H1 (cell line): ENCODE measurements around the gene SP7. TPM values are rescaled to one million over a fixed set of nuclear protein-coding genes. Genes with fewer than 3 reads are reported as not detected.

Source experiments
- CTCF ChIA-PET: fragments of 300-600 bp; sonication (Branson Sonifier 250); formaldehyde crosslinking; loops from one replicate; lab custom pipeline; 2021; ENCODE audit not compliant: partially characterized antibody; lab: Charles Lee
- POLR2A ChIA-PET: fragments of 300-600 bp; sonication (Branson Sonifier 250); formaldehyde crosslinking; loops from one replicate; lab custom pipeline; 2021; ENCODE audit warnings: inconsistent platforms; ENCODE audit not compliant: partially characterized antibody; lab: Charles Lee
- DNase-seq, 2 experiments: peaks; one replicate each; pipeline versions ENCODE4 v3.0.0 to v3.0.0-alpha.2; 2010 to 2022; ENCODE audit warnings: low spot score in 2 of 2, low read depth in 1 of 2, mixed read lengths in 1 of 2
- FAIRE-seq: peaks from 2 replicates; lab custom pipeline; 2011; peaks lifted over from hg19 to GRCh38; lab: Jason Lieb, UNC
- H2AFZ ChIP-seq: 2 replicates; pipeline ENCODE4 v1.8.1; 2012; ENCODE audit warnings: low read length, inconsistent platforms
- H2AK5ac ChIP-seq: 2 replicates; pipeline ENCODE4 v1.6.1; 2013; ENCODE audit warnings: low read depth, low read length
- H2BK120ac ChIP-seq: replicated peaks from 2 replicates; pipeline ENCODE3; 2013; ENCODE audit warnings: low read depth, low read length, inconsistent platforms
- H2BK12ac ChIP-seq: 2 replicates; pipeline ENCODE4 v1.6.1; 2013; ENCODE audit warnings: low read depth, low read length
- H2BK15ac ChIP-seq: 2 replicates; pipeline ENCODE4 v1.6.1; 2013; ENCODE audit warnings: low read length
- H2BK20ac ChIP-seq: 2 replicates; pipeline ENCODE4 v1.6.1; 2013; ENCODE audit warnings: low read length
- H2BK5ac ChIP-seq: 2 replicates; pipeline ENCODE4 v1.6.1; 2013; ENCODE audit warnings: low read depth, low read length
- H3K14ac ChIP-seq: 2 replicates; pipeline ENCODE4 v1.6.1; 2013; ENCODE audit warnings: inconsistent platforms; ENCODE audit not compliant: insufficient read length
- H3K18ac ChIP-seq: 2 replicates; pipeline ENCODE4 v1.6.1; 2013; ENCODE audit warnings: low read length; ENCODE audit errors: extremely low read depth
- H3K23ac ChIP-seq: 2 replicates; pipeline ENCODE4 v1.6.1; 2013; ENCODE audit warnings: inconsistent platforms; ENCODE audit not compliant: insufficient read length
- H3K23me2 ChIP-seq: 2 replicates; pipeline ENCODE4 v1.6.1; 2013; ENCODE audit warnings: low read depth, low read length
- H3K27ac ChIP-seq: 2 replicates; pipeline ENCODE4 v1.6.1; 2011; ENCODE audit warnings: low read depth, low read length, inconsistent platforms
- H3K27me3 ChIP-seq, 4 experiments: replicated peaks in 1 of 4; 1 replicate in 1 of 4; 2 replicates in 3 of 4; pipeline versions ENCODE4 v1.6.1 to v1.8.1; 2011 to 2013; ENCODE audit warnings: low read length in 3 of 4, mild to moderate bottlenecking in 3 of 4, inconsistent platforms in 2 of 4, mixed read lengths in 2 of 4, moderate library complexity in 1 of 4; ENCODE audit not compliant: control insufficient read depth in 3 of 4, insufficient read depth in 3 of 4; ENCODE audit errors: extremely low read depth in 1 of 4
- H3K36me3 ChIP-seq, 4 experiments: 2 replicates each; pipeline versions ENCODE4 v1.6.1 to v1.8.1; 2011 to 2013; ENCODE audit warnings: mild to moderate bottlenecking in 4 of 4, low read length in 3 of 4, moderate library complexity in 2 of 4, control low read depth in 1 of 4, inconsistent platforms in 1 of 4; ENCODE audit not compliant: insufficient read depth in 4 of 4, control insufficient read depth in 2 of 4
- H3K4ac ChIP-seq: replicated peaks from 2 replicates; pipeline ENCODE3; 2013; ENCODE audit warnings: low read length, low read depth, mixed read lengths, inconsistent platforms; ENCODE audit not compliant: insufficient read length
- H3K4me1 ChIP-seq, 4 experiments: replicated peaks in 1 of 4; 1 replicate in 1 of 4; 2 replicates in 3 of 4; pipeline versions ENCODE4 v1.6.1 to v1.8.1; 2011 to 2013; ENCODE audit warnings: low read length in 3 of 4, inconsistent platforms in 2 of 4, mixed read lengths in 1 of 4; ENCODE audit not compliant: insufficient read depth in 4 of 4, control insufficient read depth in 3 of 4
- H3K4me2 ChIP-seq, 2 experiments: 2 replicates each; pipeline versions ENCODE4 v1.6.1 to v1.8.1; 2011 to 2013; ENCODE audit warnings: low read depth in 2 of 2, low read length in 2 of 2, control low read depth in 1 of 2, inconsistent platforms in 1 of 2, mild to moderate bottlenecking in 1 of 2; ENCODE audit not compliant: insufficient read depth in 1 of 2
- H3K4me3 ChIP-seq, 4 experiments: fragments of 200-600, 300-600 bp in 1 of 4; sonication (generic), shearing (Covaris generic), sonication (Bioruptor Twin) in 1 of 4; 2 replicates each; pipeline versions ENCODE4 v1.5.1 to v1.8.1; 2011 to 2016; ENCODE audit warnings: low read length in 4 of 4, low read depth in 3 of 4, control low read depth in 2 of 4, inconsistent platforms in 2 of 4, mild to moderate bottlenecking in 2 of 4, mixed read lengths in 1 of 4, moderate library complexity in 1 of 4; ENCODE audit not compliant: insufficient read depth in 2 of 4; ENCODE audit errors: extremely low read depth in 1 of 4
- H3K56ac ChIP-seq: replicated peaks from 2 replicates; pipeline ENCODE3; 2013; ENCODE audit warnings: low read depth, mild to moderate bottlenecking, mixed read lengths, low read length, inconsistent platforms; ENCODE audit not compliant: insufficient read length
- H3K79me1 ChIP-seq: 2 replicates; pipeline ENCODE4 v1.6.1; 2013; ENCODE audit warnings: low read depth, low read length, control low read depth
- H3K79me2 ChIP-seq, 2 experiments: 2 replicates each; pipeline versions ENCODE4 v1.6.1 to v1.8.1; 2012 to 2013; ENCODE audit warnings: low read length in 2 of 2, mild to moderate bottlenecking in 2 of 2, inconsistent platforms in 1 of 2; ENCODE audit not compliant: insufficient read depth in 2 of 2, control insufficient read depth in 1 of 2
- H3K9ac ChIP-seq, 4 experiments: replicated peaks in 1 of 4; 1 replicate in 1 of 4; 2 replicates in 3 of 4; pipeline versions ENCODE4 v1.6.1 to v1.8.1; 2011 to 2013; ENCODE audit warnings: low read depth in 3 of 4, low read length in 3 of 4, control low read depth in 2 of 4, mild to moderate bottlenecking in 2 of 4, moderate library complexity in 2 of 4, inconsistent platforms in 1 of 4; ENCODE audit errors: extremely low read depth in 1 of 4
- H3K9me3 ChIP-seq, 2 experiments: 2 replicates each; pipeline versions ENCODE4 v1.6.1 to v1.8.1; 2012 to 2013; ENCODE audit warnings: mild to moderate bottlenecking in 2 of 2, moderate library complexity in 2 of 2, control low read depth in 1 of 2, inconsistent platforms in 1 of 2, low read depth in 1 of 2, low read length in 1 of 2, mixed read lengths in 1 of 2; ENCODE audit not compliant: insufficient read depth in 2 of 2
- H4K20me1 ChIP-seq, 2 experiments: replicated peaks in 1 of 2; 2 replicates each; pipeline versions ENCODE3 to v1.8.1; 2011 to 2013; ENCODE audit warnings: inconsistent platforms in 2 of 2, low read length in 2 of 2, mild to moderate bottlenecking in 1 of 2; ENCODE audit not compliant: insufficient read depth in 2 of 2, control insufficient read depth in 1 of 2
- H4K5ac ChIP-seq: 2 replicates; pipeline ENCODE4 v1.6.1; 2013; ENCODE audit warnings: low read length, low read depth, mixed read lengths, inconsistent platforms; ENCODE audit not compliant: insufficient read length
- H4K8ac ChIP-seq: 2 replicates; pipeline ENCODE4 v1.8.0; 2013; ENCODE audit warnings: mild to moderate bottlenecking, moderate library complexity, low read length, inconsistent platforms; ENCODE audit not compliant: insufficient read depth; ENCODE audit errors: extremely low read depth
- H4K91ac ChIP-seq: replicated peaks from 2 replicates; pipeline ENCODE3; 2013; ENCODE audit warnings: low read length, mixed read lengths, inconsistent platforms; ENCODE audit not compliant: insufficient read length
- ASH2L ChIP-seq: fragments of 200-600, 300-600 bp; sonication (generic); IDR thresholded peaks from one replicate; pipeline ENCODE4 v1.7.1; 2017; ENCODE audit warnings: low read length
- BACH1 ChIP-seq: IDR thresholded peaks from 2 replicates; pipeline ENCODE4 v1.6.1; 2012; ENCODE audit warnings: low read length, improper control_type of control experiment
- BCL11A ChIP-seq, 2 experiments: IDR thresholded peaks; one replicate each; pipeline ENCODE4 v1.6.1; 2011; ENCODE audit warnings: low read depth in 2 of 2, low read length in 2 of 2, mild to moderate bottlenecking in 2 of 2
- CREB1 ChIP-seq: IDR thresholded peaks from 2 replicates; pipeline ENCODE4 v1.6.1; 2012; ENCODE audit warnings: inconsistent platforms
- EGR1 ChIP-seq: IDR thresholded peaks from 2 replicates; pipeline ENCODE4 v1.6.1; 2011; ENCODE audit warnings: low read depth, low read length, borderline replicate concordance
- FOSL1 ChIP-seq: IDR thresholded peaks from 2 replicates; pipeline ENCODE4 v1.6.1; 2011; ENCODE audit warnings: mild to moderate bottlenecking, low read depth, low read length, moderate library complexity; ENCODE audit not compliant: insufficient read depth
- JUN ChIP-seq: IDR thresholded peaks from 2 replicates; pipeline ENCODE4 v1.6.1; 2011; ENCODE audit warnings: low read depth, mild to moderate bottlenecking, improper control_type of control experiment, low read length
- RFX5 ChIP-seq: IDR thresholded peaks from 2 replicates; pipeline ENCODE4 v1.6.1; 2011; ENCODE audit warnings: low read depth, low read length, improper control_type of control experiment, borderline replicate concordance
- RNF2 ChIP-seq: fragments of 200-900, 300-1000 bp; sonication (generic); IDR thresholded peaks from 2 replicates; pipeline ENCODE4 v1.7.1; 2016; ENCODE audit warnings: borderline replicate concordance, low read depth, mild to moderate bottlenecking, antibody characterized with exemption, low read length; ENCODE audit not compliant: poor library complexity, severe bottlenecking; ENCODE audit errors: missing control alignments
- RXRA ChIP-seq: IDR thresholded peaks from 2 replicates; pipeline ENCODE4 v1.6.1; 2011; ENCODE audit warnings: low read depth, mild to moderate bottlenecking, low read length, moderate library complexity; ENCODE audit not compliant: insufficient read depth
- SIN3A ChIP-seq, 2 experiments: IDR thresholded peaks in 1 of 2; conservative IDR thresholded peaks in 1 of 2; 2 replicates each; pipeline ENCODE4 v1.6.1; 2011 to 2012; ENCODE audit warnings: low read length in 2 of 2, improper control_type of control experiment in 1 of 2, low read depth in 1 of 2, mild to moderate bottlenecking in 1 of 2
- SIRT6 ChIP-seq: IDR thresholded peaks from one replicate; pipeline ENCODE4 v1.7.1; 2012; ENCODE audit warnings: low read length, inconsistent platforms
- SP1 ChIP-seq: IDR thresholded peaks from 2 replicates; pipeline ENCODE4 v1.6.1; 2011; ENCODE audit warnings: low read depth, low read length
- WGBS, 2 experiments: shearing (Covaris generic) in 1 of 2; methylation state at CpG; one replicate each; pipeline versions ENCODE4 v1.1.6 to v1.1.7; 2013 to 2015; ENCODE audit warnings: low lambda C conversion rate in 2 of 2, mixed read lengths in 2 of 2, inconsistent platforms in 1 of 2, low coverage in 1 of 2, missing lambda C conversion rate in 1 of 2; ENCODE audit not compliant: insufficient replicate concordance in 2 of 2, insufficient coverage in 1 of 2, insufficient read length in 1 of 2; ENCODE audit errors: extremely low coverage in 1 of 2, missing lambda C conversion rate in 1 of 2; 5-methylcytosine and 5-hydroxymethylcytosine counted together
- polyA plus RNA-seq, 7 experiments: library from polyadenylated mRNA; depleted of rRNA in 3 of 7; stranded (reverse) in 5 of 7; unstranded in 2 of 7; fragments of >200 nt in 5 of 7; fragments of 200-250 nt in 2 of 7; gene quantifications; 1 replicate in 5 of 7; 2 replicates in 1 of 7; 4 replicates in 1 of 7; pipeline versions ENCODE4 v1.2.1 to v1.2.3, GENCODE V29; 2011 to 2013; ENCODE audit warnings: missing spikeins in 2 of 7, mixed read lengths in 2 of 7
- total RNA-seq: library from RNA; stranded (reverse); fragmentation: NEBNext Ultra II Directional; extraction: Animal tissue kit (Norgen Biotek cat#: 25700); gene quantifications from 2 replicates; pipeline ENCODE4 v1.2.1, GENCODE V29; 2021
- TF ChIP-seq, protein P1 (sequence below): IDR thresholded peaks from 2 replicates; pipeline ENCODE4 v1.6.1; 2011; ENCODE audit warnings: low read length, improper control_type of control experiment

Gene SP7
- total and polyA plus RNA-seq, 2 of the 8 experiments (the other 6 are each of a cell fraction or from before 2014, with no cell fraction given): 0.12 to 0.13 TPM

DNA sequence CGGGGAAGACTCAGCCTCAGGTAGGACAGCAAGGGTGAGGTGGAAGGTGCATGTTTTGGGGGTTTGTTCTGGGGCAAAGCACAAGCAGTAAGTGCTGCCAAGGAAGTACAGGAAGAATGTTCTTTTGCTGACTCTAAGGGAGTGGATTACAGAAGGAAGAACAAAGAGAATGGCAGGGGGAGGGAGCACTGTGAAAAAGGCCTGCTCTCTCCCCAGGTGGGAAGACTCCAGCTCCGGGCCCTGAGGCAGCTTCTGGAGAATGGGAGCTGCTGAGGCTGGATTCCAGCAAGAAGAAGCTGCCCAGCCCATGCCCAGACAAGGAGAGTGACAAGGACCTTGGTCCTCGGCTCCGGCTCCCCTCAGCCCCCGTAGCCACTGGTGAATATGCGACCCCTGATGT is 47.8 kb downstream of the SP7 start:
- Histone ChIP-seq H3K56ac (no peak overlapping the region), H3K27me3 (no peaks in the 10 kb centered on the region), H3K18ac (no peak overlapping the region), H3K23me2 (no peaks in the 10 kb centered on the region), H4K8ac (no peak overlapping the region), H2BK20ac (no peak overlapping the region), H3K27ac (no peak overlapping the region), H2AFZ (no peak overlapping the region), H4K91ac (no peak overlapping the region), H4K5ac (no peak overlapping the region), H2AK5ac (no peak overlapping the region), H2BK12ac (no peak overlapping the region), H2BK5ac (no peak overlapping the region), H3K14ac (no peak overlapping the region), H3K79me2 (no peaks in the 10 kb centered on the region), H3K79me1 (no peaks in the 10 kb centered on the region), H3K4me3 (no peak overlapping the region), H3K4me2 (no peak overlapping the region), H3K4me1 (no peaks in the 10 kb centered on the region), H3K9me3 (no peaks in the 10 kb centered on the region), H4K20me1 (peaks cover 5% of the 10 kb centered on the region in 2 experiments), H3K4ac (no peak overlapping the region), H2BK15ac (no peak overlapping the region), H3K9ac (no peak overlapping the region), H2BK120ac (no peak overlapping the region), H3K36me3 (peaks cover 26 to 59% (median 53%) of the 10 kb centered on the region in 4 experiments), H3K23ac (no peak overlapping the region)
- DNase-seq: no peak
- ChIA-PET CTCF (interaction anchor here (0.6 to 28.3 kb wide), 25 partner anchors 8 to 234 kb away, joined by 3 to 573 read pairs (median 6); partner anchors contain the start of genes ESPL1 and ITGB7), POLR2A (interaction anchor here (0.6 to 2.4 kb wide), 6 partner anchors 10 to 187 kb away, joined by 3 to 10 read pairs (median 4); partner anchors contain the start of gene AAAS)
- no peak for FAIRE-seq
- WGBS, 2 experiments: 82% methylated on average over 6 of the region's 6 CpGs; no CpG with 5 or more reads in 1 of the 2 experiments
- TF ChIP-seq SIN3A (conservative IDR thresholded peaks at IDR 0.05 in 1 of 2, IDR thresholded peaks at IDR 0.05 in 1 of 2; ENCODE audit: low read depth in 1 of 2, low read length in 2 of 2) (no peak), JUN (no peak), SP1 (no peak), BACH1 (no peak), RXRA (no peak), FOSL1 (no peak), BCL11A (IDR thresholded peaks at IDR 0.05; ENCODE audit: low read depth in 2 of 2, low read length in 2 of 2) (no peak), RNF2 (no peak), ASH2L (no peak), RFX5 (no peak), EGR1 (no peak), CREB1 (no peak), SIRT6 (no peak)
- TF ChIP-seq, protein P1, sequence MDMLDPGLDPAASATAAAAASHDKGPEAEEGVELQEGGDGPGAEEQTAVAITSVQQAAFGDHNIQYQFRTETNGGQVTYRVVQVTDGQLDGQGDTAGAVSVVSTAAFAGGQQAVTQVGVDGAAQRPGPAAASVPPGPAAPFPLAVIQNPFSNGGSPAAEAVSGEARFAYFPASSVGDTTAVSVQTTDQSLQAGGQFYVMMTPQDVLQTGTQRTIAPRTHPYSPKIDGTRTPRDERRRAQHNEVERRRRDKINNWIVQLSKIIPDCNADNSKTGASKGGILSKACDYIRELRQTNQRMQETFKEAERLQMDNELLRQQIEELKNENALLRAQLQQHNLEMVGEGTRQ: no peak
